ENCODE data around the gene IFNA16.
"Not testable (repeated sequence)": the region's sequence is repeated elsewhere in the genome, so short reads cannot be mapped to it uniquely, and the experiment has no call there.

IFNA16 gene

GRCh38 chr9:21228122-21228521, 11.0 kb upstream of the IFNA16 start, which contains the start of gene IFNA17:
Gene IFNA17, minus strand, starts transcription at chr9:21228222. Its CDS starts 49 bp downstream, at chr9:21228173.
- no peak within 1 kb of the TSS for H3K4me3 ChIP-seq (ENCODE audit: low read depth, low read length)
- DNase-seq (ENCODE audit: low read depth, low spot score), result no peak
- TF ChIP-seq, protein P1, sequence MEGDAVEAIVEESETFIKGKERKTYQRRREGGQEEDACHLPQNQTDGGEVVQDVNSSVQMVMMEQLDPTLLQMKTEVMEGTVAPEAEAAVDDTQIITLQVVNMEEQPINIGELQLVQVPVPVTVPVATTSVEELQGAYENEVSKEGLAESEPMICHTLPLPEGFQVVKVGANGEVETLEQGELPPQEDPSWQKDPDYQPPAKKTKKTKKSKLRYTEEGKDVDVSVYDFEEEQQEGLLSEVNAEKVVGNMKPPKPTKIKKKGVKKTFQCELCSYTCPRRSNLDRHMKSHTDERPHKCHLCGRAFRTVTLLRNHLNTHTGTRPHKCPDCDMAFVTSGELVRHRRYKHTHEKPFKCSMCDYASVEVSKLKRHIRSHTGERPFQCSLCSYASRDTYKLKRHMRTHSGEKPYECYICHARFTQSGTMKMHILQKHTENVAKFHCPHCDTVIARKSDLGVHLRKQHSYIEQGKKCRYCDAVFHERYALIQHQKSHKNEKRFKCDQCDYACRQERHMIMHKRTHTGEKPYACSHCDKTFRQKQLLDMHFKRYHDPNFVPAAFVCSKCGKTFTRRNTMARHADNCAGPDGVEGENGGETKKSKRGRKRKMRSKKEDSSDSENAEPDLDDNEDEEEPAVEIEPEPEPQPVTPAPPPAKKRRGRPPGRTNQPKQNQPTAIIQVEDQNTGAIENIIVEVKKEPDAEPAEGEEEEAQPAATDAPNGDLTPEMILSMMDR (IDR thresholded peaks at IDR 0.05; ENCODE audit: insufficient read depth, low read length, missing control alignments), result no peak
- CTCF ChIA-PET, result no interaction called here
- POLR2A ChIA-PET, result no interaction called here

GRCh38 chr9:21213411-21214326, 3.4 kb downstream of the IFNA16 start:
- CTCF ChIA-PET, result interaction anchor here (0.9 to 1.3 kb wide), 3 partner anchors 10 to 50 kb away, joined by 3 to 4 read pairs (median 3); no protein-coding TSS in a partner anchor
- POLR2A ChIA-PET; H3K4me3 ChIP-seq (ENCODE audit: low read depth, low read length); DNase-seq (ENCODE audit: low read depth, low spot score): not testable (repeated sequence)

- CTCF ChIA-PET, result interaction anchor here (1.2 kb wide), 1 partner anchor 17 kb away, joined by 6 read pairs; no protein-coding TSS in a partner anchor
- POLR2A ChIA-PET; H3K4me3 ChIP-seq (ENCODE audit: low read depth, low read length); DNase-seq (ENCODE audit: low read depth, low spot score): not testable (repeated sequence)
Measured at GRCh38 chr9:21212160-21212559, 5.0 kb downstream of the IFNA16 start.

DNA sequence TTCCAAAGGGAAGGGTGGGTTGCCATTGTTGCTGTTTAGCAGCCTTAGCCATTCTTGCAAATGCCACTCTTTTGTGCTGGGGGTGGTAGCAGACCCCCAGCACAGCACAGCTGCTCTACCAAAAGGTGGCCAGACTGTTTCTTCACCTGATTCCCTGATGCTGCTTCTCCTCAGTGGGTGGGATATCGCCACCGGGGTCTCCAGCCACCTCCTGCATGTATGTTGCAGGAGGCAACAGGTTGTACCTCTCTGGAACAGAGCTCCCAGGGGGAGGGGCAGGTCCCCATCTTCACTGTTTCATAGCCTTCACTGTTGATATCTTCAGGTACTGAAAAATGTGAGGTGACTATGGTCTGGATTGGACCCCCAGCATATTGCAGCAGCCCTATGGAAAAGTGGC, 6.3 kb downstream of the IFNA16 start:
- CTCF ChIA-PET; H3K4me3 ChIP-seq (ENCODE audit: low read depth, low read length); DNase-seq (ENCODE audit: low read depth, low spot score); POLR2A ChIA-PET: not testable (repeated sequence)

- TF ChIP-seq, protein P1 (IDR thresholded peaks at IDR 0.05; ENCODE audit: insufficient read depth, low read length, missing control alignments), result no peak
- no peak for DNase-seq (ENCODE audit: low read depth, low spot score)
- CTCF ChIA-PET, result no interaction called here
Measured at GRCh38 chr9:21210311-21210710, 6.8 kb downstream of the IFNA16 start.

DNA sequence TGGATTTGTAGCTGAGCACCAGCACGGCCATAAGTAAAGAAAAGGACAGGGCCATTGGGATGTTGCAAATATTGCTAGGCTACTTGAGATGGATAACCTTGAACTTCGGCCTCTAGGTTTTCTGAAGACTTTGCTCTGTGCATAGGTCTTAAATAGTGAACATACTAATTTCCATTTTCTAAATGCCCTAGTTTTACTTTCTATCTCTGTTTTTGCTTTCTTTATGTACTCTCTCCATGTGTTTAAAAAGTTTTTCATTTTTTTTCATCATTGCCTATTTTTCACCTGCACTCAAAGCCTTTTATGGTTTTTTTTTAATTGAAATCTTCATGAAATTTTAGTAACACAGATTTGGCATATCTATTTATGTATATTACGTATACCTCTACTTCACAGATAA, 10.1 kb downstream of the IFNA16 start, which contains the start of gene IFNA10:
Gene IFNA10 (minus strand): TSS at position 101 of the 400 bp plus-strand sequence. CDS start 46 bp downstream, at position 55.
- CTCF ChIA-PET, result not testable (repeated sequence)

More at GRCh38 chr9:21210311-21210710, 6.8 kb downstream of the IFNA16 start:
- POLR2A ChIA-PET, result no interaction called here
- no peak overlapping the region for H3K4me3 ChIP-seq (ENCODE audit: low read depth, low read length)

DNA sequence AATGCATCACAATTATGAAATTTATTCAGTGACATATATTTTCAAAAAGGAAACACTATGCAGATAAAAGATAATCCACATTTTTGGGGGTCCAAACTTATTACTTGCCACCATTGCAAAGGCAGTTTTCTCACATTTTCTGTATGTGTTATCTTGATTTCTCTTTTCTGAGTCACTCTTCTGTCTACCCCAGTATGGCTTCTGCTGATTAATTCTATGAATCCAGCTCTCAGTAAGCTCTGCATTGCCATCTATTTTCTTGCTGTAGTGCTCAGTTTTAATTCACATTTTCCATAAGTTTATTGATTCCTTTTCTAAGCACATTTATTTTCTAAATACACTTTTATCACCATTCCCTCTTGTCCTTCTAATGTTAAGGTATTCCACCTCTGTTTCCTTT, 11.9 kb downstream of the IFNA16 start:
- no peak for DNase-seq (ENCODE audit: low read depth, low spot score)
- no peak overlapping the region for H3K4me3 ChIP-seq (ENCODE audit: low read depth, low read length)
- CTCF ChIA-PET, result no interaction called here
- POLR2A ChIA-PET, result no interaction called here
- TF ChIP-seq, protein P1 (IDR thresholded peaks at IDR 0.05; ENCODE audit: insufficient read depth, low read length, missing control alignments), result no peak

More for the DNA sequence above, 10.1 kb downstream of the IFNA16 start, which contains the start of gene IFNA10:
- DNase-seq (ENCODE audit: low read depth, low spot score); POLR2A ChIA-PET; H3K4me3 ChIP-seq (ENCODE audit: low read depth, low read length): not testable (repeated sequence)

- POLR2A ChIA-PET; DNase-seq (ENCODE audit: low read depth, low spot score); H3K4me3 ChIP-seq (ENCODE audit: low read depth, low read length): not testable (repeated sequence)
- CTCF ChIA-PET, result interaction anchor here (0.7 to 1.0 kb wide), 2 partner anchors 12 to 13 kb away, joined by 3 to 4 read pairs; no protein-coding TSS in a partner anchor
Measured at GRCh38 chr9:21202105-21202504, 15.0 kb downstream of the IFNA16 start, which contains the start of gene IFNA7. Gene IFNA7, minus strand, starts transcription at chr9:21202205. Its CDS starts 40 bp downstream, at chr9:21202165.

Measured in AG04449 (cell line).